ENCODE results near the gene SERPINC1.
"Not testable (repeated sequence)": the region's sequence is repeated elsewhere in the genome, so short reads cannot be mapped to it uniquely, and the experiment has no call there.

SERPINC1 gene

DNA sequence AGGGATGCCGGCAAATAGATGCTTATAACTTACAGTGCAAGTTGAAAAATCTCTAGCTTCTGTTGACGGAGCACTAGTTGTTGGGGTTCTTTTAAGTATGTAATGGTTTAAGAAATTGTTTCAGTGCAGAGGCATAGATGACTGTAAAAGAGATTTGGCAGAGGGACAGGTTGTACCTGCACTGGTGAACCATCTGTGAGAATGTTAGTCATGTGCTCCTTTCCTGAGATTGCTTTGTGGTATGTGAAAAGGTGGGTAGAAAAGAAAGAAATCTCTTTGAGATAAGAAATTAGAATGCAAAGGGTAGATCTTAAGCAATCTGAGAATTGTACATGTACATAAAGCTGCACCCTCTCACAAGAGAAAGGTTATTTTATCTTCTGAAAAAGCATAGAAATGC is 29.5 kb downstream of the SERPINC1 start:
- TF ChIP-seq, protein P1, sequence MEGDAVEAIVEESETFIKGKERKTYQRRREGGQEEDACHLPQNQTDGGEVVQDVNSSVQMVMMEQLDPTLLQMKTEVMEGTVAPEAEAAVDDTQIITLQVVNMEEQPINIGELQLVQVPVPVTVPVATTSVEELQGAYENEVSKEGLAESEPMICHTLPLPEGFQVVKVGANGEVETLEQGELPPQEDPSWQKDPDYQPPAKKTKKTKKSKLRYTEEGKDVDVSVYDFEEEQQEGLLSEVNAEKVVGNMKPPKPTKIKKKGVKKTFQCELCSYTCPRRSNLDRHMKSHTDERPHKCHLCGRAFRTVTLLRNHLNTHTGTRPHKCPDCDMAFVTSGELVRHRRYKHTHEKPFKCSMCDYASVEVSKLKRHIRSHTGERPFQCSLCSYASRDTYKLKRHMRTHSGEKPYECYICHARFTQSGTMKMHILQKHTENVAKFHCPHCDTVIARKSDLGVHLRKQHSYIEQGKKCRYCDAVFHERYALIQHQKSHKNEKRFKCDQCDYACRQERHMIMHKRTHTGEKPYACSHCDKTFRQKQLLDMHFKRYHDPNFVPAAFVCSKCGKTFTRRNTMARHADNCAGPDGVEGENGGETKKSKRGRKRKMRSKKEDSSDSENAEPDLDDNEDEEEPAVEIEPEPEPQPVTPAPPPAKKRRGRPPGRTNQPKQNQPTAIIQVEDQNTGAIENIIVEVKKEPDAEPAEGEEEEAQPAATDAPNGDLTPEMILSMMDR (IDR thresholded peaks at IDR 0.05): no peak
- Histone ChIP-seq H3K27me3 (ENCODE audit: control insufficient read depth, insufficient read depth, low read length) (no peaks in the 10 kb centered on the region), H3K36me3 (ENCODE audit: control insufficient read depth, insufficient read depth, low read length) (no peaks in the 10 kb centered on the region), H2AFZ (no peak overlapping the region), H3K4me1 (no peaks in the 10 kb centered on the region), H3K27ac (no peak overlapping the region), H3K79me2 (peaks cover 5% of the 10 kb centered on the region), H3K9me3 (ENCODE audit: control insufficient read depth, low read length) (no peaks in the 10 kb centered on the region), H3K4me3 (ENCODE audit: low read depth, low read length) (no peak overlapping the region), H3K4me2 (ENCODE audit: low read length) (no peak overlapping the region), H3K9ac (no peak overlapping the region)

DNA sequence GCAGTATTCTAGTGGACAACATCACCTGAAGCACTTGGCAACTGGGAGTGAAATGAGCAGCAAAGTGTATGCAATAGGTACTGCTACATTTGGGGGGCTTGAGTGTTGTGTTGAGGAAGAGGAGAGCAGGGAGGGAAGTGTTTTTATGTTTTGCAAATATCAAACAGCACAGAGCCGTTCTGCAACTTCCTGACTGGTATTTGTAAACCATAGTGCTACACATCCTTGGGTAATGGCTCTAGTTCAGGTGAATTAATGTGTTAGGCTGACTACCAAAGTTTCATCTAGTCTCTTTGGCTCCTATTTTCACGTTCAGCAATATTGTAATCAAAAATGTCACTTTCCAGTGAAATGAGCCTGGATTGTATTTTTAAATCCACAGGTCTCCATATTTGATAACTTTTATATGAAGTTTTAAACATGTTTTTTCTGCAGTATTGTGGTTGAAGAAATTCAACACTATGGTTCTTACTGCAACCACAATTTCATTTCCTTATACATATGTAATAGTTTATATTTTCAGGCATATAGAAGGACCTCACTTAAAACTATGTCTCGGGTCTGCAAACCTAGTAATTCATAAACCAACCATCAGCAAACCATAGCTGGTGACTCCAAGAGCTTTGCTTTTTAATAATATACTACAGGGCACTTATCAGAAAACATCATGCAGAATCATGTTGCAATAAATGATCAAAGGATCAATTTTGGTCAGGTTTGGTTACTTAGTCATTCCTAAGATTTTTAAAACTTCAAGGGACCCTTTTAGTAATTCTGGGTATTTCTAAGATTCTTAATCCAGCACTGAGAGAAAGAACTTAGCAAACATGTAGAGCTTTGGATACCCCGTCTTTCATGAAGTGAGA is 30.1 kb downstream of the SERPINC1 start:
- TF ChIP-seq, protein P1 (IDR thresholded peaks at IDR 0.05): no peak
- no peaks in the 10 kb centered on the region for H3K27me3 ChIP-seq (ENCODE audit: control insufficient read depth, insufficient read depth, low read length)
- H3K9me3 ChIP-seq (ENCODE audit: control insufficient read depth, low read length): no peaks in the 10 kb centered on the region
- no peak overlapping the region for H3K9ac ChIP-seq
- H3K36me3 ChIP-seq (ENCODE audit: control insufficient read depth, insufficient read depth, low read length): no peaks in the 10 kb centered on the region
- no peak overlapping the region for H3K27ac ChIP-seq
- no peaks in the 10 kb centered on the region for H3K4me1 ChIP-seq
- no peak overlapping the region for H2AFZ ChIP-seq
- no peak overlapping the region for H3K4me2 ChIP-seq (ENCODE audit: low read length)
- peaks cover 5% of the 10 kb centered on the region for H3K79me2 ChIP-seq
- H3K4me3 ChIP-seq (ENCODE audit: low read depth, low read length): no peak overlapping the region

DNA sequence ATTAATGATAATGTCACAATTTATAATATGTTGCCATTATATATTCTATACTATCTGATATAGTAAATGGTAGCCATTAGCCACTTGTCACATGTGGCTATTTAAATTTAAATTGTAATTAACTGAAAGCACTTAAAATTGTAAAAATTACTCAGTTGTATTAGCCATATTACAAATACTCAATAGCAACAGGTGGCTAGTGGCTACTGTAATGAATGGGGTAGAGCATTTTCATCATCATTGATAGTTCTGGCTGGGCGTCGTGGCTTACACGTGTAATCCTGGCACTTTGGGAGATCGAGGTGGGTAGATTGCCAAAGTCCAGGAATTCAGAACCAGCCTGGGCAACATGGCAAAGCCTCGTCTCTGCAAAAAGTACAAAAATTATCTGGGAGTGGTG is 32.4 kb downstream of the SERPINC1 start:
- Histone ChIP-seq H2AFZ (no peak overlapping the region), H3K4me2 (ENCODE audit: low read length) (no peak overlapping the region), H3K36me3 (ENCODE audit: control insufficient read depth, insufficient read depth, low read length) (no peaks in the 10 kb centered on the region), H3K79me2 (peaks cover 5% of the 10 kb centered on the region), H3K27me3 (ENCODE audit: control insufficient read depth, insufficient read depth, low read length) (no peaks in the 10 kb centered on the region), H3K9me3 (ENCODE audit: control insufficient read depth, low read length) (no peaks in the 10 kb centered on the region), H3K4me1 (no peaks in the 10 kb centered on the region), H3K9ac (no peak overlapping the region), H3K4me3 (ENCODE audit: low read depth, low read length) (no peak overlapping the region), H3K27ac (no peak overlapping the region)
- TF ChIP-seq, protein P1 (IDR thresholded peaks at IDR 0.05): no peak

DNA sequence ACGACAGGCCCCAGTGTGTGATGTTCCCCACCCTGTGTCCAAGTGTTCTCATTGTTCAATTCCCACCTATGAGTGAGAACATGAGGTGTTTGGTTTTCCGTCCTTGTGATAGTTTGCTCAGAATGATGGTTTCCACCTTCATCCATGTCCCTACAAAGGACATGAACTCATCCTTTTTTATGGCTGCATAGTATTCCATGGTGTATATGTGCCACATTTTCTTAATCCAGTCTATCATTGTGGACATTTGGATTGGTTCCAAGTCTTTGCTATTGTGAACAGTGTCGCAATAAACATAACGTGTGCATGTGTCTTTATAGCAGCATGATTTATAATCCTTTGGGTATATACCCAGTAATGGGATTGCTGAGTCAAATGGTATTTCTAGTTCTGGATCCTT is 36.0 kb downstream of the SERPINC1 start:
- H3K27me3 ChIP-seq (ENCODE audit: control insufficient read depth, insufficient read depth, low read length); H3K4me2 ChIP-seq (ENCODE audit: low read length); H3K79me2 ChIP-seq; H3K36me3 ChIP-seq (ENCODE audit: control insufficient read depth, insufficient read depth, low read length); H3K9ac ChIP-seq; H2AFZ ChIP-seq; H3K27ac ChIP-seq; H3K4me1 ChIP-seq; H3K4me3 ChIP-seq (ENCODE audit: low read depth, low read length); H3K9me3 ChIP-seq (ENCODE audit: control insufficient read depth, low read length): not testable (repeated sequence)

DNA sequence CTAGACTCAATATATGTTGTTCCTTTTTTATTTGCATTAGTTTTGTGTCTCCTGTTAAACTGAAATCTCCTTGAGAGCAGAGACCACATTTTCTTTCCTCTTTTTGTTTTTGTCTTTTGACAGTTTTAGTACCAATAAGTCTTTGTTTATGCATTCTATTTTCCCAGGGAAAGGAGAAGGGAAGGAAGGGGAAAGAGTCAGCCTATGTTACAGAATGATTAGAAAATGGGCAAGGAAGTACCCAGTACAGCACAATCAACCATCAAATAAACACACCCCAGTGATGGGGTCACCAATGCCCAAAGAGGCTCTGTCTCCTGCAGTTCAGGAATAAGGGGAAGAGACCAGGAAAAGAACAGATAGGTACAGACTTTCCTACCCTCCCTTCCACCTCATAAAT is 38.9 kb downstream of the SERPINC1 start:
- TF ChIP-seq, protein P1 (IDR thresholded peaks at IDR 0.05): no peak
- Histone ChIP-seq H3K4me3 (ENCODE audit: low read depth, low read length) (no peak overlapping the region), H3K27ac (no peak overlapping the region), H3K4me2 (ENCODE audit: low read length) (no peak overlapping the region), H3K36me3 (ENCODE audit: control insufficient read depth, insufficient read depth, low read length) (no peaks in the 10 kb centered on the region), H3K79me2 (no peaks in the 10 kb centered on the region), H2AFZ (no peak overlapping the region), H3K4me1 (no peaks in the 10 kb centered on the region), H3K9me3 (ENCODE audit: control insufficient read depth, low read length) (no peaks in the 10 kb centered on the region), H3K27me3 (ENCODE audit: control insufficient read depth, insufficient read depth, low read length) (no peaks in the 10 kb centered on the region), H3K9ac (no peak overlapping the region)

All from parathyroid adenoma (tissue), 2 donors.